Inflammatory macrophage (primary cell): ENCODE data around the gene KLHDC8A.

Experiments used
- DNase-seq, 2 donors: peaks; one replicate each; pipeline ENCODE4 v3.0.0-alpha.2; 2020 to 2022

The KLHDC8A gene

GRCh38 chr1:205294934-205295333, 61.8 kb downstream of the KLHDC8A start:
- no peak for DNase-seq

GRCh38 chr1:205294175-205294917, 62.4 kb downstream of the KLHDC8A start:
- no peak for DNase-seq

- no peak for DNase-seq
These were observed 63.2 kb downstream of the KLHDC8A start for GRCh38 chr1:205293350-205294074.

GRCh38 chr1:205291596-205291995, 65.1 kb downstream of the KLHDC8A start:
- no peak for DNase-seq

GRCh38 chr1:205287767-205288559, 68.8 kb downstream of the KLHDC8A start:
- DNase-seq = peak; percentile 96 to 99

- DNase-seq = peak in 1 of 2 donors; percentile 37
These were observed 69.6 kb downstream of the KLHDC8A start for GRCh38 chr1:205287076-205287475.

GRCh38 chr1:205286335-205286950, 70.3 kb downstream of the KLHDC8A start:
- DNase-seq = peak in 1 of 2 donors; percentile 11
